ENCODE results near the gene CCDC91.
"Not testable (repeated sequence)": the region's sequence is repeated elsewhere in the genome, so short reads cannot be mapped to it uniquely, and the experiment has no call there.

CCDC91 gene

GRCh38 chr12:28234444-28234843, 44.2 kb downstream of the CCDC91 start:
- no peak for DNase-seq

GRCh38 chr12:28235015-28235414, 44.8 kb downstream of the CCDC91 start:
- DNase-seq: no peak

DNA sequence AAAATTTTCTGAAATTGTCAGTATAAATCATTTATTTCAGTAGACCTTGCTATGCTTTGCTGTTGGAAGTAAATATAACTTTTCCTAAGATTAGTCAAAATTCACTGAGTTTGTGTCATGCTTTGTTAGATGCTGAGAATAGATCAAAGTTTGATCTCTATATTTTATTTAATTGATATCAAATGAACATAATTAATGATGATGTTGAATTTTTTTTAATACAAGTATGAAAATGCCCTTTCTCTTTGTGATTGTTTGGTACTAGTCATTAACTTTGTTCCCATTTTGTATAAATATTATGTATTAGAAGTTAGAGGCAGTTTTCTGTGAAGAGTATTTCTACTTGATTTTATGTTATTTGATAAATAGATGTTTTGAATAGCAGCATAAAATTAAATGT, 45.7 kb downstream of the CCDC91 start:
- no peak for DNase-seq

DNA sequence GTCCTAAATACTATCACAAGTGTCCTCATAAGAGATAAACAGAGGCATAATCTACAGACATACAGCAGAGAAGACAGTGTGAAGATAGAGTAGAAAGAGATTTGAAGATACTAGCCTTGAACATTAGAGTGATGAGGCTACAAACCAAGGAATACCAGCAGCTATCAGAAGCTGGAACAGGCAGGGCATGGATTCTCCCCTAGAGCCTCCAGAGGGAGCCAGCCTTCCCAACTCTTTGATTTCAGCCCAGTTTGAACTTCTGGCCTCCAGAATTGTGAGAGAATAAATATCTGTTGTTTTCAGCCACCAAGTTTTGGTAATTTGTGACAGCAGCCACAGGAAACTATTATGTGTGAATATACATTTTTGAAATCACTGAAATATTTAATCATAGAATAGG, 47.2 kb downstream of the CCDC91 start:
- DNase-seq: no peak

- DNase-seq: no peak
These were observed 49.7 kb downstream of the CCDC91 start for GRCh38 chr12:28239918-28240317.

GRCh38 chr12:28240853-28241252, 50.6 kb downstream of the CCDC91 start:
- DNase-seq: no peak

- no peak for DNase-seq
These were observed 51.9 kb downstream of the CCDC91 start for GRCh38 chr12:28242129-28242495.

GRCh38 chr12:28242496-28243309, 52.4 kb downstream of the CCDC91 start:
- DNase-seq: no peak

DNA sequence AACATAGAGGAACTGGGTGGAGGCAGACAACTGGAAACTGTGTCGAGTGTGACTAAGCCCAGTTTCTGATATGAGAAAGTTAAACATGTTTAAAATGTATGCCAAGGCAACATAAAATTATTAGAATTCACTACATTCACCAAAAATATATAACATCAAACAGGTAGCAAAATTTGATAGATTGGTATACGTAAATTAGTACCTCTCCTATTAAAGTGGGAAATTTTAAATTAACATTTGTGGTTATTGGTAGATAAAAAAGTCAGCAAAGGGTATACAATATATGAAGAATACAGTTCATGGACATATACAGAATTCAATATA, 53.0 kb downstream of the CCDC91 start:
- DNase-seq: no peak

DNA sequence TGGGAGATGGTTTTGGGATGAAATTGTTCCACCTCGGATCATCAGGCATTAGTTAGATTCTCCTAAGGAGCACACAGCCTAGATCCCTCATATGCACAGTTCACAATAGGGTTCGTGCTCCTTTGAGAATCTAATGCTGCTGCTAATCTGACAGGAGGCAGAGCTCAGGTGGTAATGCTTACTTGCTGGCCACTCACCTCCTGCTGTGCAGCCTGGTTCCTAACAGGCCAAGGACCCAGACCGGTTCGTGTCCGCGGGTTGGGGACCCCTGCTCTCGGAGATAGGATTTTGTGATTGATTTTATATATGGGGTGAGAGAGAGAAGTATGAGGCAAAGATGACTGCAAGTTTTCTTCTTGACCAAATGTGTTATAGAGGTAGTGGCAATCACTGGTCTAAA, 57.5 kb downstream of the CCDC91 start:
- no peak for DNase-seq

DNA sequence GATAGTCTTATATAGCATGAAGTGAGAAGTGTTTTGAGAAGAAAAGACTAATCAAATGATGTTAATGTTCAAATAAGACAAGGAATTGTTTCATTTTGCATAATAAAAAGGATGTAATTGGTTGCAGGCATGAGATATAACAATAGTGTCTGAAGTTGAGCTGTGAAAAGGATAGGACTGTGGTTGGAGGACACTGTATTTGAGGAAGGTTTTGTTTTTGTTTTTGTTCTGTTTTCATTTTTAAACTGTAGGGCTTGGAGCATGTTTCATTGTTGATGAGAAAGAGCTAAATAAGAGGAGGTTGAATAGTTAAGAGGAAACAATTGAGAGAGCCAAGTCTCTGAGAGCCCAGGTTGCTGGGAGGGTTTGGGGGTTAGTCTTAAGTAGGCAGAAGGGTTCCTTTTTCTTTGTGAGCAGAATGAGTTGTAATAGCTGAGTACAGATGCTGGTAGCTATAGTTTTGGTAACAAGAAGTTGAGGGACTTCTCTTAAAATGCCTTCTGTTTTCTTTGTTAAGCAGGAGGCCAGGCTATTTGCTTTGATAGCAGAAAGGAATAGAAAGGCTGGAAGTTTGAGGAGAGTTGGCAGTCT, 58.4 kb downstream of the CCDC91 start:
- DNase-seq: no peak

GRCh38 chr12:28253161-28253641, 62.9 kb downstream of the CCDC91 start:
- peak in 1 of 2 donors; percentile 59 for DNase-seq

DNA sequence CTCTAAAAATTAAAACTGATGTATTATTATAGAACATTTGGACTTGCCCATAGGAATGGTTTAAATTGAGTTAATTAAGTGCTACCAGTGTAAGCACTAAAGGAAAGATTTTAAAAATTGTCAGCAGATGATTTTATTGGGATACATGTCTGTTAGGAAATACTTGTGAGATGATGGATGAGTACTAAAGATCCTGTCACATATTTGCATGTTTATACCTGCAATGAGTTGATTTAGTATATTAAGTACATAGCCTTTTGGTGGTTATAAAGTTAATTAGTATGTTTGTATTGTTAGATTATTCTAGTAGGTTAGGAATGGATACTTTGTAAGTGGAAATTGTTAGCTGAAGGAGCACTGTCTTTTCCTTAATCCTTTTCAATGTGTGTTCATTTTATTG, 67.2 kb downstream of the CCDC91 start:
- DNase-seq: no peak

DNA sequence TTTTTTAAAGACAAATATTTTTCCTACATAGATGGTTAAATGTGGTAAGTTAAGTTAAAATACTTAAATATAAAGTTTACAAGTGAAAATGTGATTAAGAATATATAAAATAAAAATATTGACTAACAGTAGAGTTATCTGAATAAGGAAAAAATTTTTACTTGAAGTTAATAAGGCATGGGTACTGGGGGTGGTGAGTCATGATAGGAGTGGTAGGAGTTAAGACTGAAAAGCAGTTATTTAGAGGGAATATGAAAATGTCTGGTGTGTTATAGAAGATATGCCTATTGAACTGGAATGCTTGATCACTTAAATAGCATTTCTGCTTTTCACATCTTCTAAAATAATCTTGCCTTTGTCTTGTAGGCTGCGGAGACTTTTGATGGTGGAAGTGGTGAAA, 68.7 kb downstream of the CCDC91 start:
- no peak for DNase-seq

DNA sequence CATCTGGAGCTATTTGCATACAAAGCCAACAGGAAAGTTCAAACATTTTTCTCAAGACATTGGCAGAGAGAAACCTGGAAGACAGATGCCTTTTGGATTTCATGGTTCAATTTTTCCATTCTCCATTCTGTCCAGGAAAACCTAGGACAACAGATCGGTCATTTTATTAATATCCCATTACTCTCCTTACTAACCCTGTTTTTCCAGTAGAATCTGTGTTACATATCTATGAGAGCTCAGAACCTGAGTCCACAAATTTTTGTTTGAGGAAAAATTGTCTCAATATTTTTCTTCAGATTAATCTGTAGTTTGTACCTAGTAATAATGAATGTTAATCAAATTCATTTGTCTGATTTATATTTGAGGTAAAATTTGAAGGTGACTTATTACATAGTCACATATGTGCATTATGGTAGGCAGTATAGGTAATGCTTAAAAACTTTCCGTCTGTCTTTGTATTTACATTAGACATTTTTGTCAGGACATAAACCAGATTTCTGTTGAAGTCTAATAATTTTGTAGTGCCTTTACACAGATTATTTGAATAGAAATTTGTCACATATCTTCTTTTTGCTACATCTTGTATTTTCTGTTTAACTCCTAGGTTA, 75.3 kb downstream of the CCDC91 start:
- DNase-seq: no peak

DNA sequence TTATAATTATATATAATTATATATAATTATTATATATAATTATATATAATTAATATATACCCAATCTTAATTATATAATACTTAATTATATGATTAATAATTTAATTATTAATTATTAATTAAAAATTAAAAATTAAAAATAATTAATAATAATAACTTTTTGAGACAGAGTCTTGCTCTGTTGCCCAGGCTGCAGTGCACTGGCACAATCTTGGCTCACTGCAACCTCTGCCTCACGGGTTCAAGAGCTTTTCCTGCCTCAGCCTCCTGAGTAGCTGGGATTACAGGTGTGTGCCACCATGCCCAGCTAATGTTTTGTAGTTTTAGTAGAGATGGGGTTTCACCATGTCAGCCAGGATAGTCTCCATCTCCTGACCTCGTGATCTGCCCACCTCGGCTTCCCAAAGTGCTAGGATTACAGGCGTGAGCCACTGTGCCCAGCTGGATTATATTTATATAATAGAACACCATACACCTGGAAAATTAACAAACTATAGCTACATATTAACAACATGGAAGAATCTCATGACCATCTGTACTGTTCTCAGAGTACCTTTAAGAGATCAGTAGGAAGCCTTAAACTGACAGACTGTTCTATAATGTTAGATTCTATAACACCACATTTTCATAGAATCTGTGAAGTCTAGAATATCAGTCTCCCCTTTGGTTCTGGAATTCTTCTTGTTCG, 77.8 kb downstream of the CCDC91 start:
- not testable (repeated sequence) for DNase-seq

DNA sequence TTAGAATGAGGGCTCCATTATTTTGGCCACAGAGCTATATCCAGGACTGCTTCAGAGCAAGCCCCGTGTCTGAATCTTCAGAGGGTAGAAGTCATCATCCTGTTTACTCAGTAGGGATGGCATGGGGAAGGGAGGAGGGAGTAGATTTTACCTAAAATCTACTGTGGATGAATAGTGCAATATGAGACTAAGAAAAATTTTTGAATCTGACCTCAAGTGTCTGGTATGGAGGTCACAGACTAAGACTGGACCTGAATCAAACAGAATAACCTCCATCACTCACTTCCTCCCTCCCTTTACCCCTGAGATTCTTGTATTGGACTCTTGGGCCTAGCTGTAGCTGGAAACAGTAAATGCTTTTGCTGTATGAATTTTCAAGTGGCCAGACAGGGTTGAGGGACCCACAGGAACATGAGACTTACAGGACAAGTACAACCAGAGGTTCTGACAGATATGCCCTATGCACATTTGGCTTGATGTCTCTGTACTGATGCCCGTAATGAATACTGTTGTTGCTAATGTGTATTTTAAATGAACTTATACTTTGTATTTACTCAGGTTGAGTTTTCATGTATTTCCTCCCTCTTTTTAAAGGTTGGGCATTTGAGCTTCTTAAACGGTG, 78.5 kb downstream of the CCDC91 start:
- DNase-seq: no peak

- no peak for DNase-seq
These were observed 79.6 kb downstream of the CCDC91 start for GRCh38 chr12:28269851-28270250.

GRCh38 chr12:28278499-28278898, 88.2 kb downstream of the CCDC91 start:
- no peak for DNase-seq

GRCh38 chr12:28278960-28279359, 88.7 kb downstream of the CCDC91 start:
- DNase-seq: no peak

DNA sequence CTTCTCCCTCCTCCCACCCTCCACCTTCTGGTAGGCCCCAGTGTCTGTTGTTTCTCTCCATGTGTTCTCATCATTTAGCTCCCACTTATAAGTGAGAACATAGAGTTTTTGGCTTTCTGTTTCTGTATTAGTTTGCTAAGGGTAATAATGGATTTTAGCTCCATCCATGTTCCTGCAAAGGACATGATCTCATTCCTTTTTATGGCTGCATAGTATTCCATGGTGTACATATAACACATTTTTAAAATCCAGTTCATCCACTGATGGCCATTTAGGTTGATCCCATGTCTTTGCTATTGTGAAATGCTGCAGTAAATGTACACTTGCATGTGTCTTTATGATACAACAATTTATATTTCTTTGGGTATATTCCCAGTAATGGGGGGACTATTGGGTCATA, 96.1 kb downstream of the CCDC91 start:
- no peak for DNase-seq

DNA sequence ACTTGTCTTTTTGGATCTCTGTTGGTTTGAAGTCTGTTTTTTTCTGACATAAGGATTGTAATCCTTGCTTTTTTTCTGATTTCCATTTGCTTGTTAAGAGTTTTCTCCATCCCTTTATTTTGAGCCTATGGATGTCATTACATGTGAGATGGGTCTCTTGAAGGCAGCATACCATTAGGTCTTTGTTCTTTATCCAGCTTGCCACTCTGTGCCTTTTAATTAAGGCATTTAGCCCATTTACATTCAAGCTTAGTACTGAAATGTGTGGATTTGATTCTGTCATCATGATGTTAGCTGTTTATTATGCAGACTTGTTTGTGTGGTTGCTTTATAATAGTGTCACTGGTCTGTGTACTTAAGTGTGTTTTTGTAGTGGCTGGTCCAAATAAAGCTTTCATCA, 100.0 kb downstream of the CCDC91 start:
- DNase-seq: no peak

DNA sequence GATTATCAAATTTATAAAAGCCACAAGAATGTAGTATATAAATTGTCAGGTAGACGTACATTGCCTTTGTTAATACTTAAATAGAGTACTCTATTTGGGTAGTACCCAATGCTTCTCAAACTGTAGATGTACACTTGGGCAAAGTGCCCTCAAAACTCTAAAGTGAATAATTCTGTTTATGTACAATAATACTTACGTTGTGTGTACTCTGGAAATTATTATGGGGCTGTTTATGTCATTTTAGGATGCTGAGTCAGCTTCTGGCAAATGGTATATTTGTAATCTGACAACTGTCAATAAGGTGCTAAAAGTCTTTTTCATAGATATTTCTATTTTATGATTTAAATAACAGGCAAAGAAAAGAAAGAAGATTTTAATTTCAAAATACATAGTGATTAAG, 102.4 kb downstream of the CCDC91 start:
- DNase-seq: no peak
